ENCODE results near the gene CDIP1. TPM values are rescaled to one million over a fixed set of nuclear protein-coding genes. Genes with fewer than 3 reads are reported as not detected.
A peak's percentile ranks its signal among the peaks of the same experiment; 100 is the strongest.

CDIP1 gene
- total and polyA plus RNA-seq, 4 donors, result 11.3 to 25.2 (median 12.8) TPM

DNA sequence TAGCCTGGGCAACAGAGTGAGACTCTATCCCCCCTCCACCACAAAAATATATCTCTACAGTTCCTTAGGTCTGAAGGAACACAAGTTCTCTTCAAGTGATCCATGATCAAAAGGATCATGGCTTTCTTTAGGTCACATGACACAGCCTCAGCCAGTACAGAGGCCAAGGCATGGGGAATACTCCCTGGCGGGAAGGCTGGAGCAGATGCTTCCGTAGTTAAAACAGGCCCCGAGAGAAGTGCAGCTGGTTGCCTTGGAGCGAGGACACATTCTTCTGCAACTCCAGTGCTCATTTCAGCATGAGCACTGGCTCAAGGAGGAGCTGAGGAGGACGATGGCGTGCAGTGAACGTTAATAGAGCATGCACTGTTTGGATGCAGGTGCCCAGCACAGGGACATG lies 13.5 kb downstream of the CDIP1 start:
- ATAC-seq (ENCODE audit: insufficient read depth, low FRiP score), result no peak
- no peaks in the 10 kb centered on the region for H3K9me3 ChIP-seq (ENCODE audit: control insufficient read depth in 4 of 4, insufficient read depth in 3 of 4, low read length in 3 of 4)
- H3K4me3 ChIP-seq, result no peak overlapping the region
- H3K27me3 ChIP-seq (ENCODE audit: control insufficient read depth in 3 of 3, insufficient read depth in 3 of 3, low read length in 2 of 3), result no peaks in the 10 kb centered on the region
- no peak overlapping the region for H3K9ac ChIP-seq (ENCODE audit: insufficient read depth in 1 of 2, low read length in 2 of 2)
- DNase-seq, result no peak
- no peak overlapping the region for H3K27ac ChIP-seq (ENCODE audit: low read depth in 1 of 2, low read length in 1 of 2)
- peaks cover 0 to 3% (median 0%) of the 10 kb centered on the region in 4 donors for H3K36me3 ChIP-seq (ENCODE audit: control insufficient read depth in 4 of 4, insufficient read depth in 4 of 4, low read length in 4 of 4)
- 83 to 89% methylated on average over 7 of the region's 7 CpGs for WGBS, 2 donors
- H3K4me1 ChIP-seq (ENCODE audit: control insufficient read depth in 5 of 5, insufficient read depth in 5 of 5, low read length in 5 of 5), result peaks cover 4 to 22% (median 5%) of the 10 kb centered on the region in 5 donors
- TF ChIP-seq CTCF (IDR thresholded peaks at IDR 0.05; ENCODE audit: control extremely low read depth, extremely low read depth), result no peak

- Histone ChIP-seq H3K4me1 (ENCODE audit: control insufficient read depth in 5 of 5, insufficient read depth in 5 of 5, low read length in 5 of 5) (peaks cover under 1 to 22% (median 5%) of the 10 kb centered on the region in 5 donors), H3K36me3 (ENCODE audit: control insufficient read depth in 4 of 4, insufficient read depth in 4 of 4, low read length in 4 of 4) (peaks cover 0 to 3% (median 0%) of the 10 kb centered on the region in 4 donors), H3K9me3 (ENCODE audit: control insufficient read depth in 4 of 4, insufficient read depth in 3 of 4, low read length in 3 of 4) (no peaks in the 10 kb centered on the region)
These were observed 14.0 kb downstream of the CDIP1 start for GRCh38 chr16:4524571-4524970.

GRCh38 chr16:4523686-4524085 lies 14.9 kb downstream of the CDIP1 start:
- Histone ChIP-seq H3K9ac (ENCODE audit: insufficient read depth in 1 of 2, low read length in 2 of 2) (peak overlapping the region in 1 of 2 donors; percentile 47), H3K27ac (ENCODE audit: low read depth in 1 of 2, low read length in 1 of 2) (no peak overlapping the region), H3K4me1 (ENCODE audit: control insufficient read depth in 5 of 5, insufficient read depth in 5 of 5, low read length in 5 of 5) (peaks cover 0 to 22% (median 5%) of the 10 kb centered on the region in 5 donors), H3K27me3 (ENCODE audit: control insufficient read depth in 3 of 3, insufficient read depth in 3 of 3, low read length in 2 of 3) (no peaks in the 10 kb centered on the region), H3K4me3 (no peak overlapping the region), H3K9me3 (ENCODE audit: control insufficient read depth in 4 of 4, insufficient read depth in 3 of 4, low read length in 3 of 4) (no peaks in the 10 kb centered on the region), H3K36me3 (ENCODE audit: control insufficient read depth in 4 of 4, insufficient read depth in 4 of 4, low read length in 4 of 4) (peaks cover 0 to 3% (median 0%) of the 10 kb centered on the region in 4 donors)
- ATAC-seq (ENCODE audit: insufficient read depth, low FRiP score) (no peak), DNase-seq (no peak)
- no peak for TF ChIP-seq CTCF (IDR thresholded peaks at IDR 0.05; ENCODE audit: control extremely low read depth, extremely low read depth)
- 90 to 94% methylated on average over 4 of the region's 4 CpGs for WGBS, 2 donors

More at GRCh38 chr16:4524571-4524970, 14.0 kb downstream of the CDIP1 start:
- Histone ChIP-seq H3K27me3 (ENCODE audit: control insufficient read depth in 3 of 3, insufficient read depth in 3 of 3, low read length in 2 of 3) (no peaks in the 10 kb centered on the region), H3K4me3 (no peak overlapping the region), H3K27ac (ENCODE audit: low read depth in 1 of 2, low read length in 1 of 2) (no peak overlapping the region), H3K9ac (ENCODE audit: insufficient read depth in 1 of 2, low read length in 2 of 2) (no peak overlapping the region)
- DNase-seq (no peak), ATAC-seq (ENCODE audit: insufficient read depth, low FRiP score) (no peak)
- TF ChIP-seq CTCF (IDR thresholded peaks at IDR 0.05; ENCODE audit: control extremely low read depth, extremely low read depth), result no peak

GRCh38 chr16:4522051-4522581 lies 16.5 kb downstream of the CDIP1 start:
- peak; percentile 83 to 86 (median 84) for DNase-seq
- TF ChIP-seq CTCF (IDR thresholded peaks at IDR 0.05; ENCODE audit: control extremely low read depth, extremely low read depth), result no peak

More at GRCh38 chr16:4522051-4522581, 16.5 kb downstream of the CDIP1 start:
- H3K9ac ChIP-seq (ENCODE audit: insufficient read depth in 1 of 2, low read length in 2 of 2), result no peak overlapping the region
- WGBS, 2 donors, result 69 to 77% methylated on average over 8 of the region's 8 CpGs
- no peaks in the 10 kb centered on the region for H3K27me3 ChIP-seq (ENCODE audit: control insufficient read depth in 3 of 3, insufficient read depth in 3 of 3, low read length in 2 of 3)
- no peak overlapping the region for H3K27ac ChIP-seq (ENCODE audit: low read depth in 1 of 2, low read length in 1 of 2)
- no peak for ATAC-seq (ENCODE audit: insufficient read depth, low FRiP score)
- no peaks in the 10 kb centered on the region for H3K9me3 ChIP-seq (ENCODE audit: control insufficient read depth in 4 of 4, insufficient read depth in 3 of 4, low read length in 3 of 4)
- H3K4me1 ChIP-seq (ENCODE audit: control insufficient read depth in 5 of 5, insufficient read depth in 5 of 5, low read length in 5 of 5), result peaks cover 0 to 22% (median 5%) of the 10 kb centered on the region in 5 donors
- H3K4me3 ChIP-seq, result no peak overlapping the region
- peaks cover 0 to 3% (median 0%) of the 10 kb centered on the region in 4 donors for H3K36me3 ChIP-seq (ENCODE audit: control insufficient read depth in 4 of 4, insufficient read depth in 4 of 4, low read length in 4 of 4)
